Neural cell (in vitro differentiated cells): ENCODE results near the gene SYNPO2.

Experiments
- EP300 ChIP-seq: fragments of 450-650 bp; conservative IDR thresholded peaks from 2 replicates; pipeline ENCODE4 v1.6.1; 2014; ENCODE audit warnings: antibody characterized with exemption, mild to moderate bottlenecking, moderate library complexity; ENCODE audit not compliant: poor library complexity, severe bottlenecking
- EZH2 ChIP-seq: fragments of 200-600, 300-800 bp; shearing (Covaris generic), sonication (generic); IDR thresholded peaks from 2 replicates; pipeline ENCODE4 v1.6.1; 2014; ENCODE audit warnings: antibody characterized with exemption, low read length, borderline replicate concordance, mild to moderate bottlenecking; ENCODE audit not compliant: insufficient read depth, poor library complexity, severe bottlenecking
- MXI1 ChIP-seq: fragments of 450-650 bp; conservative IDR thresholded peaks from 2 replicates; pipeline ENCODE4 v1.6.1; 2014; ENCODE audit warnings: antibody characterized with exemption, mild to moderate bottlenecking; ENCODE audit not compliant: poor library complexity, severe bottlenecking
- POLR2AphosphoS5 ChIP-seq: IDR thresholded peaks from 2 replicates; pipeline ENCODE4 v1.6.1; 2012
- RAD21 ChIP-seq: fragments of 450-650 bp; conservative IDR thresholded peaks from 2 replicates; pipeline ENCODE4 v1.6.1; 2014; ENCODE audit warnings: antibody characterized with exemption, mild to moderate bottlenecking, moderate library complexity
- REST ChIP-seq: IDR thresholded peaks from 2 replicates; pipeline ENCODE4 v1.6.1; 2012; ENCODE audit warnings: borderline replicate concordance
- SMC3 ChIP-seq: fragments of 450-650 bp; conservative IDR thresholded peaks from 2 replicates; pipeline ENCODE4 v1.6.1; 2014; ENCODE audit warnings: antibody characterized with exemption, mild to moderate bottlenecking, moderate library complexity; ENCODE audit not compliant: poor library complexity
- TAF1 ChIP-seq: IDR thresholded peaks from 2 replicates; pipeline ENCODE4 v1.6.1; 2012; ENCODE audit warnings: low read depth
- TF ChIP-seq, protein P1 (sequence below): fragments of 450-650 bp; IDR thresholded peaks from 2 replicates; pipeline ENCODE4 v1.5.1; 2014; ENCODE audit warnings: antibody characterized with exemption, mild to moderate bottlenecking, moderate library complexity; ENCODE audit not compliant: poor library complexity, severe bottlenecking

DNA sequence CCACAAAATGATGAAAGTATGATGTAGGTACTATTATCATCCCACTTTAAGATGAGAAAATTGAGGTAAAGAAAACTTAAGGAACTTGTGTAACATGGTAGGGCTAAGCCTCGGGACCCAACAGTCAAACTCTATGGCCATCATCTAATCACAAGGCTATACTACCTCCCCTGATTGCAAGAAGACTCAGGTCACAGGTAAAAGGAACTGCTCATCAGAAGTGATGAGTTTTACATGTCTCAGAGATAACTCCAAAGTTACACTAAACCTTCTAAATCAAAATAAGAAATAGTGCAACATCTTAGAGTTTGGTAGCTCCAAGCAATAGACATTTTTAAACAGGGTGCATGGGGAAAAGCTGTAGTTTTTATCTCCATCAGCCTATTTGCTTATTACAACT, 150.5 kb downstream of the SYNPO2 start:
- TF ChIP-seq TAF1 (no peak), EZH2 (no peak), RAD21 (no peak), REST (no peak), MXI1 (no peak), POLR2AphosphoS5 (no peak), EP300 (no peak), SMC3 (no peak)
- TF ChIP-seq, protein P1, sequence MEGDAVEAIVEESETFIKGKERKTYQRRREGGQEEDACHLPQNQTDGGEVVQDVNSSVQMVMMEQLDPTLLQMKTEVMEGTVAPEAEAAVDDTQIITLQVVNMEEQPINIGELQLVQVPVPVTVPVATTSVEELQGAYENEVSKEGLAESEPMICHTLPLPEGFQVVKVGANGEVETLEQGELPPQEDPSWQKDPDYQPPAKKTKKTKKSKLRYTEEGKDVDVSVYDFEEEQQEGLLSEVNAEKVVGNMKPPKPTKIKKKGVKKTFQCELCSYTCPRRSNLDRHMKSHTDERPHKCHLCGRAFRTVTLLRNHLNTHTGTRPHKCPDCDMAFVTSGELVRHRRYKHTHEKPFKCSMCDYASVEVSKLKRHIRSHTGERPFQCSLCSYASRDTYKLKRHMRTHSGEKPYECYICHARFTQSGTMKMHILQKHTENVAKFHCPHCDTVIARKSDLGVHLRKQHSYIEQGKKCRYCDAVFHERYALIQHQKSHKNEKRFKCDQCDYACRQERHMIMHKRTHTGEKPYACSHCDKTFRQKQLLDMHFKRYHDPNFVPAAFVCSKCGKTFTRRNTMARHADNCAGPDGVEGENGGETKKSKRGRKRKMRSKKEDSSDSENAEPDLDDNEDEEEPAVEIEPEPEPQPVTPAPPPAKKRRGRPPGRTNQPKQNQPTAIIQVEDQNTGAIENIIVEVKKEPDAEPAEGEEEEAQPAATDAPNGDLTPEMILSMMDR, result no peak
